H1 (cell line): Measurements from ENCODE around the gene PTPRT. TPM values are rescaled to one million over a fixed set of nuclear protein-coding genes. Genes with fewer than 3 reads are reported as not detected.

Experiments used
- ASH2L ChIP-seq: fragments of 200-600, 300-600 bp; sonication (generic); IDR thresholded peaks from one replicate; pipeline ENCODE4 v1.7.1; 2017; ENCODE audit warnings: low read length
- CEBPB ChIP-seq: IDR thresholded peaks from 2 replicates; pipeline ENCODE4 v1.6.1; 2012; ENCODE audit warnings: low read depth, low read length
- NANOG ChIP-seq: IDR thresholded peaks from 2 replicates; pipeline ENCODE4 v1.6.1; 2011; ENCODE audit warnings: low read length, low read depth, mild to moderate bottlenecking, inconsistent platforms; ENCODE audit not compliant: insufficient read depth, poor library complexity, severe bottlenecking
- POU5F1 ChIP-seq: IDR thresholded peaks from 2 replicates; pipeline ENCODE4 v1.6.1; 2011; ENCODE audit warnings: low read depth, mild to moderate bottlenecking, low read length, moderate library complexity
- RBBP5 ChIP-seq: IDR thresholded peaks from 2 replicates; pipeline ENCODE4 v1.7.1; 2012; ENCODE audit warnings: low read depth, mild to moderate bottlenecking, inconsistent platforms, low read length, moderate library complexity, borderline replicate concordance
- SRF ChIP-seq: IDR thresholded peaks from 2 replicates; pipeline ENCODE4 v1.6.1; 2011; ENCODE audit warnings: mild to moderate bottlenecking, low read depth, low read length, moderate library complexity
- ZNF274 ChIP-seq: IDR thresholded peaks from 2 replicates; pipeline ENCODE4 v1.7.0; 2012; ENCODE audit warnings: low read length, borderline replicate concordance; ENCODE audit errors: extremely low read depth
- polyA plus RNA-seq, 7 experiments: library from polyadenylated mRNA; depleted of rRNA in 3 of 7; stranded (reverse) in 5 of 7; unstranded in 2 of 7; fragments of >200 nt in 5 of 7; fragments of 200-250 nt in 2 of 7; gene quantifications; 1 replicate in 5 of 7; 2 replicates in 1 of 7; 4 replicates in 1 of 7; pipeline versions ENCODE4 v1.2.1 to v1.2.3, GENCODE V29; 2011 to 2013; ENCODE audit warnings: missing spikeins in 2 of 7, mixed read lengths in 2 of 7
- total RNA-seq: library from RNA; stranded (reverse); fragmentation: NEBNext Ultra II Directional; extraction: Animal tissue kit (Norgen Biotek cat#: 25700); gene quantifications from 2 replicates; pipeline ENCODE4 v1.2.1, GENCODE V29; 2021

Gene PTPRT
- total and polyA plus RNA-seq, 2 of the 8 experiments (the other 6 are each of a cell fraction or from before 2014, with no cell fraction given) = 0.33 to 1.8 TPM

DNA sequence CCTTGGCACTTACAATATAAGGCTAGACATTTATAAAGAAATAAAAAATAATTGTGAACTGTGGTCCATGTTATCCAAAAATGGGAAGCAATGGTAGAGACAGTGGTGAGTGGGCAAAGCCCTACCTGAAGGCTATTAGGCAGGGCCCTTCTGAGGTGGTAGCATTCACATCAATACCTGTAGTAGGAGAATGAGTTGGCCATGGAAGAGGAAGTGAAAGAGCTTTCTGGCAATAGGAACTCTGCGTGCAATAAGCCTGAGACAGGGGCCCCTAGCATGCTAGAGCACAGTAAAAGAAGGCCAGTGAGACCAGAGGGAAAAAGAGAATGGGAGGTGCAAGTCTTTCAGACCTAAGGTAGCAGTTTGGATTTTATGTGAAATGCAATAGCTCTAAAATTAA is 754.5 kb downstream of the PTPRT start (continued):
- TF ChIP-seq ASH2L (no peak), CEBPB (no peak), ZNF274 (no peak), SRF (no peak), POU5F1 (no peak), NANOG (no peak), RBBP5 (no peak)
